ENCODE measurements around the gene MAD1L1.

Gene MAD1L1

DNA sequence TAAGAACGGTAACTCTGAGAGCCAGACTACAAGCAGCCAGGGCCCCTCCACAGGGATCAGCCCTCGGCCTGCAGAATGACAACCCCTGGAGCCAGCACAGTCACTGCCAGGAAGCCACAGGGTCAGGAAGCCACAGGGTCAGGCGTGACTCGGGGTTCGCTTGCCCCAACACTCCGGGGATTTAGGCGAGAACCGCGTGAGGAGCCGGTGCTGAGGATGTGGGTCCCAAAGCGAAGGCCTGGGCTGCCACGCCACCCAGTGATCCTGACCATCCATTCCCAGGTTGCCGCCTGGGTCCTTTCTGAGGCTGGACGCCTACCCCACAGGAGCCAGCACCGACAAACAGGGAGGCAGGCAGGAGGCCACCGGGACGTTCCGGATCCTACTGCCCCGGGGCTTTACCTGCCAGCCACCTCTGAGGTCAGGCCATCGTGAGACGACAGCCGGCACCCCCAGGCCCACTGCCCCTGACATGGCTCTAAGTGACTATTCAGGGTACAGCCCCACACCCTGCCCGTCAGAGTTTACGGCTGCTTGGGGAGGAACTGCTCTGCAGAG lies 334.0 kb downstream of the MAD1L1 start:
- DNase-seq, result no peak

DNA sequence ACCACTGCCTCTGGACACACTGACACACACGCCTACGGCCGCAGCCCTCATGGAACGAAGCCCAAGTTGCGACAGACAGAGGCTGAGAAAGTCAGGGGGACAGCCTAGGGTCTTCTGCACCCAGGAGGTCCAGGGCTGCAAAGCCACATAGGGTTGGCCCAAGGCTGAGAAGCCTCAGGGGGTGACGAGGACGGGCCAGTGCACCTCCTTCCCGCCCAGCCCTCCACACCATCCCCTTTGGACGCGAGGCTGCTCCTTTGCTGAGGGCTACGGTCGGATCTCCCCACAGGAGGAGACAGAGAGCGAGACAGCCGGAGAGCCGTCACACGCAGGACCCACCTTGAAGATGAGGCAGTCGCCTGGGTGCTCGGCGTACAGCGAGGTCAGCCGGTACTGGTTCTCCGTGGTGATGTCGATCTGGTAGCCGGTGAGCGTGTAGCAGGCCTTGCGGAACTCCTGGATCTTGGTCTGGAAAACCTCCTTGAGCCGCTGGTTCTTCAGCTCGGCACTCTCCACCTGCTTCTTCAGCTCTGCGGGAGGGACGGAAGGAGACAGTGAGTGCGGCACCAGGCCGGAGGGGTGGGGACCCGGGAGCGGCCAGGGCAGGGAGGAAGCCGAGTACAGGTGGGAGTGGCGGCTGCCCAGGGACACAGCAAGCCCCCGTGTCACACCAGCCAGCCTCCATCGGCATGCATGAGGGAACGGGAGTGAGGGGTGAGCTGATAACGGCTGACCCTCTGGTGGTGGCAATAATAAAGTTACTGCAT lies 334.7 kb downstream of the MAD1L1 start:
- DNase-seq, result no peak

DNA sequence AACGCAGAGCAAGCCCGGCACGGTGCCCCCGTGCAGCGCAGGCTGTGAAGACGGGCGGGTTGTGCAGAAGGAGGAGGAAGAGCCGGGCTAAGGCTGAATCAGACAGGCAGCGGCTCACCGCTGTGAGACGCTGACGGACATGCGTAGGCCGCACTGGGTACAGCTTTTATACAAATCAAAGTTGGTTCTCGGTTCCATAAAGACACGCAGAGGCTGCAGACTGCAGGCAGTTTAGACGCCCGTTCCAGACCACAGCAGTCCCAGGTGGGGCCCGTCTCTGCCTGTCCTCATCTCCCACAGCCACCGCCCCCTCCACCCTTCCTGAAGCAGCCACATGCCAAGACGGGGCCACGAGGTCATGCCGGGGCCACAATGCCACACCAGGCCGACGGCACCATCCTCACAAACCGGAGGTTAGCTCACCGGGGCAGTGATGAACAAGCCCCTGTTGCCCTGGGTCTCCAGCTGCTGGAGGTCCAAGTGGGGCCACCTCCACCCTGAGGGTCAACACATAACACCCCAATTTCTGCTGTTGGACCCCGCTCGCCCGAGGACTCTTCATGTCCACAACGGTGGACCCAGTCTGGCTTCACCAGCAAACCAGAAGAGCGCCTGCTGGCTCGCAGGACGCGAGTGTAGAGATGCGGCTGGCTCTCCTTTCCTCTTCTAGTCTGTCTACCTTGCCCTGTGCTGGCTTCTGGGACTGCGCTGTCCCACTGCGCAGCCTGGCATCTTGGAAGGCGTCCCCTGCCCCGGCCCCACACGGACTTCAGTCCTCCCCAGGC lies 335.5 kb downstream of the MAD1L1 start:
- DNase-seq, result no peak

DNA sequence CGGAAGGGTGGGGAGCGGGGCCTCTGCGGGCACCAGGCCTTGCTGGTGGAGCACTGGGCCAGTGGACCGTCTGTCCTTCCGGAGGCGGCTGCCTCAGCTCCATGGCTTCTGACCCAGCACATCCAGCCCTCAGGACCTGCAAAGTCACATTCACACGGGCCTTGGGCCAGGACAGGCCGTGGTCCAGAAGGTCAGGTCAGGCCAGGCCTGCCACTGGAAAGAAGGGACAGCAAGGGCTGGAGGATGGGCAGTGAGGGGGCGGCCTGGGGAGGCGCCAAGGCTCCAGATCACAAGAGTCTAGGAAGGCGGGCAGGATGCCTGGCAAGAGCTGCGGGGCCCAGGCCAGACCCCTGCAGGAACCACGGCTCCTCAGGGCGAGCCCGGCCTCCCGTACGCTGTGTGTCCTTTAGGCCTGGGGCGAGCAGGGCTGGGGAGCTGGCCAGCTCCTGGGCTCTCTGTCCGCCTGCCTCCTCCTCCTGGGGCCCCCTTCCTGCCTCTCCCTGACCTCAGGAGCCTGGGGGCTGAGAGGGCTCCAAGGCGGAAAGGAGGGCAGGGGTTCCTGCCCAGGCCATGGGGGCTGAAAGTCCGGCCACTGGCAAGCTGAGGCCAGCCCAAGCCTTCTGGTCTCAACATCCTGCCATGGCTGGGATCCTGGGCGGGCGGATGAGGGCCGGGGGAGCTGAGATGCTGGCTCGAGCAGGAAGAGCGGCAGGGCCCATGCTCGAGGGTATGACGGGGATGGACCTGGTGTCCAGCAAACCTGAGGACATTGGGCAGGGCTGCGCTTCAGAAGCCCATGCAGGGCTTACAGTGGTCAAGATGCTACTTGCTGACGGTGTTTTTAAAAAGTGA lies 336.9 kb downstream of the MAD1L1 start:
- no peak for DNase-seq

DNA sequence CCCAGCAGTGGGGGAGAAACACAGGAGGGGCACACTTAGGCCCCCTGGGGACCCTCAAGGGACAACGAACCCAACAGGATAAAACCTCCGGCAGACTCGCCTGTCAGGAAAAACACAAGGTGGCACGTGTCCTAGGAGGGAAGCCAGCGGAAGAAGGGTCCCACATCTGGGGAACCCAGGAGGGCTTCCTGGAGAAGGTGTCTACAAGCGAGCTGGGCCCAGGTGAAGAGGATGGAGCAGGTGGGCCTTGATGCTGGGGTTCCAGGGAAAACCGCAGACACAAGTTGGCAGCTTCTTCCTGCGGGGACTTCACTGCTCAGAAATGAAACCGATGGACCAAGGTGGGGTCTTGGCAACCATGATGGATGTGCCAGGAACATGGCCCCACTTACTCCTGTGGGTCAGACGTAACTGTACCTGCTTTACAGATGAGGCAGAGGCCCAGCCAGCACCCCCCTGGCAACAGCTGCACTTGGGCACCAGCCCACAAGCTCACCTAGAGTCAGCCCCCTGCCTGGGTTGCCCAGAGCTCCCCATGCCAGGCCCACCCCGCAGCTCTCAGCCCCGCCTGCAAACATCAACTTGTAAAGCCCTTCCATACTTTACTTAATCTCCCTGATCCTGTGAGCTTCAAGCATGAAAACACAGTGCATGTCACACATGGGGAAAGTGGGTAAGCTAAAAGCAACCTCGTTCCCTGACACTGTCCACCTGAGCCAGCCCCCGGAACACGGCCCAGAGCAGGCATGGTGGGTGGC lies 337.7 kb downstream of the MAD1L1 start:
- no peak for DNase-seq

DNA sequence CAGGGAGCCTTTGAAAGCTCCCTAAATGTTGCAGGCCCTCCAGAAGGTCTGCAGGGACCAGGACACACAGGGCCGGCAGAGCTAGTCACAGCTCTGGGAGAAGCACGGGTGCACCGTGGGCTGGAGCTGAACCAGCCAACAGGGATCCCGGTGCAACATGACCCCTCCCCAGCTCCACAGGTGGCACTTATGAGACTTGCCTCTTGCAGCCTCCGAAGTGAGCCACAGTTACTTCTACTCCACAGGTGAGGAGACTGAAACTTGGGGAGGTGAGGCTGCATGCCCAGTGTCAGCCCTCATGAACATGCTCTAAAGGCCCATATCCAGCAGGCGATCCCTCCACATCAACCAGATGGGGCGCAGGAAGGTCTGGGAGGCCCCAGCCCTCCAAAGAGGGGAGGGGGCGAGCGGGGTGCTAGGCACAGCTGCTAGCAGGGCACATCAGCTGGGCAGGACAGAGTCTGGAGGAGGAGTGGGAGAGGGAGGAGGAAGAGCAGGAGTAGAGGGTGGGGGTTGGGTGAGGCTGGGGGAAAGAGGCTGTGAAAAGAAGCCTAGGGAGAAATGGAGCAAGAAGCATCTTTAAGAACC lies 338.3 kb downstream of the MAD1L1 start:
- DNase-seq, result no peak

DNA sequence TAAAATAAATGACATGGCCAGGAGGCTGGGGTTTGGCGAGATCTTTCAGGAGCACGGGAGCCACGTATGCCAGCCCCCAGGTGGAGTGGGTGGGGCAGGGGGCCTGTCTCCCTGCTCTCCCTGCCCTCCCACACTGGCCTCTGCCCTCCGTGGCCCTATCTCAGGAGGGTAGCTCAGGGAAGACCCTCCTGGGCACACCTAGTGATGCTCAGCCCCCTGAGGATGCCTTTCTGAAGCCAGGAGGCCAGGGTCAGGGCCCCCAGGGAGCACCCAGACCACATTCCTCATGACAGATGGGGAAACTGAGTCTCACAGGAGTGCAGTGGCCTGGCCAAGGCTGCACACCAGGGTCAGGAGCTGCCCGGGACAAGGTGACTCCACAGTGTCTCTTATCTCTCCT lies 339.3 kb downstream of the MAD1L1 start:
- DNase-seq, result no peak

DNA sequence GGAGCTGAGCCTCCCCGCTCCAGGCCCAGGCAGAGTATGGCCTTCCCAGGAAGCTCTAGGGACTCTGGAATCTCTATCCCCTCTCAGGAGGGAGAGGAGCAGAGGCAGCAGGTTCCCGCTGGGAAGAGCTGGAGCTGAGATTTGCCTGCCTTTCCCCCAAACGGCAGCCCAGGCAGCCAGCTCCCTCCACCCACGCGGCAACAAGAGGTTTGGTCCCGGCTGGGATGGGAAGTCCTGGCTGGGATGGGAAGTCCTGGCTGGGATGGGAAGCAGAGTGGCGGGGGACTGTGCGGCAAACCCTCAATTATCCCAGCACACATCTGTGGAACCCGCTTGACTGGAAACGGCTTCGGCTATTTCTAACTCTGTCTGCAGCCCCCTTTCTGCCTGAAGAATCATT lies 339.7 kb downstream of the MAD1L1 start:
- no peak for DNase-seq

DNA sequence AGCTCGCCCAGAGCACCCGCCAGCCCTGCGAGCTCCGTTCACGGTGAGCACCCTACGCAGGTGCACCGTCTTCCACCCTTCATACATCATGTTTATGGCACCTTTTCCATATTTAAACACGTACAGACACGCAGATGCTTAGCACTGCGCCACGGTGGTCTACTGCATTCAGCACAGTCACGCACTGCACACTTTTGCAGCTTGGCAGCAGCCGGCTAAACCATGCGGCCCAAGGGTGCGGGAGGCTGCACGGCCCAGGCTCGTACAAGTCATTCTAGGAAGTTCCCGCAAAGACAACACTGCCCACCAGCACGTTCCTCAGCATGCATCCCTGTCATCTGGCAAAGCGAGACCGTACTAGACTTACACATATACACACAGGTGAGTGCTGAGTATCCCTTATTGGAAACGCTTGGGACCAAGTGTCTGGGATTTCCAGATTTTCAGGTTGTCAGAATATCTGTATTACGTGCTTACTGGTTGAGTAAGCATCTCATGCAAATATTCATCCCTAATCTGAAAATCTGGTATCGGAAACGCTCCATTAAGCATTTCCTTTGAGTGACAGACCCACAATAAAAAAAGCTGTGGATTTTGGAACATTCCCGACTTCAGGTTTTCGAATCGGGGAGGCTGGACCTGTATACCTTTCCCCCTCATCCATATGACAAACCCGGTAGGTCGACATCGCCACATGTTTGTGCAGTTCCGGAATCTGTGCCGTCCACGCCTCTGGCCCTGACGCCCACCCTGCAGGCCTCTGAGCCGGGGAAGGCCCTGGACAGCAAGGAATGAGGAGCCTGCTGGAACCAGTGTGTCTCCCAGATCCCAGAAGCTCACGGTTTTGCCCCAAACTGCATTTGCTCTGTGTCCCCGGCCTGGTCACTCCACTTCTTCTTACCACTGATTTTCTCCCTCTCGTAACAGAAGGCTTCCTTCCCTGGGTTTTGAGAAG lies 340.5 kb downstream of the MAD1L1 start:
- no peak for DNase-seq

DNA sequence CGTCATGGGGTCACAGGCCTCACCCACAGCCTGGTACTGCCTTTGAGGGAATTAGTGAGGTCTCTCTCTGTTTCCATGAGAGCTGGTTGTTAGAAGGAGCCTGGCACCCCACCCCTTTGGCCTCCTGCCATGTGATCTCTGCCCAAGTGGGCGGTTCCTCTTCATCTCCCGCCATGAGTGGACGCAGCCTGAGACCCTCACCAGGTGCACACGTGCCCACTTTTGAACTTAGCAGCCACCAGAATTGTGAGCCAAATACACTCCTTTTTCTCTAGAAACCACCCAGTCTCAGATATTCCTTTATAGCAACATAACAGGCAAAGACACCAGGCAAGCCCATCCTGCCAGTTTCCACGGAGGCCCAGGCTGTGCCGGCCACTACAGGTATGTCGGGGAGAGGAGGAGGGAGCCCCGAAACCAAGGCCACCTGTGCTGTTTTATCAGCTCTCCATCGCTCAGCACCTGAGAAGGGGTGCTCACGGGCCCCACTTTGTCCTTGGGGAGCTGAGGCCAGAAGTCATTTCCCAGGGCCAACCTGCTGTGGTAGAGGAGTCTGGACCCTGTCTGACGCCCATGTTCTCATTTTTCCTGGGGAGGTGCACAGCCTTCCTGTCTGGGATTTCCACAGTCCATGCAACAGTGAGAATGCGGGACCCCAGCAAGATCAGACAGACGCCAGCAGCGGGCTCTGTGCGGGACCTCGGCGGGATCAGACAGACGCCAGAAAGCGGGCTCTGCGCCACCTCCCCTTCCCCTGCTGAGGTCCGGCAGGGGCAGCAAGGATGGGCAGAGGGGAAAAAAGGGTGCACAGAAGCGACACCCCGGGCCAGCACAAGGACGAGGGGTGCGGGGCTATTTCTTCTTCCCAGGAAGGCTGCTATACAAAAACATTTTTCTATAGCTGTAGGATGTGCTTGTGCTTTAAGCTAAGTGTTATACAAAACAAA lies 342.2 kb downstream of the MAD1L1 start:
- DNase-seq, result no peak

DNA sequence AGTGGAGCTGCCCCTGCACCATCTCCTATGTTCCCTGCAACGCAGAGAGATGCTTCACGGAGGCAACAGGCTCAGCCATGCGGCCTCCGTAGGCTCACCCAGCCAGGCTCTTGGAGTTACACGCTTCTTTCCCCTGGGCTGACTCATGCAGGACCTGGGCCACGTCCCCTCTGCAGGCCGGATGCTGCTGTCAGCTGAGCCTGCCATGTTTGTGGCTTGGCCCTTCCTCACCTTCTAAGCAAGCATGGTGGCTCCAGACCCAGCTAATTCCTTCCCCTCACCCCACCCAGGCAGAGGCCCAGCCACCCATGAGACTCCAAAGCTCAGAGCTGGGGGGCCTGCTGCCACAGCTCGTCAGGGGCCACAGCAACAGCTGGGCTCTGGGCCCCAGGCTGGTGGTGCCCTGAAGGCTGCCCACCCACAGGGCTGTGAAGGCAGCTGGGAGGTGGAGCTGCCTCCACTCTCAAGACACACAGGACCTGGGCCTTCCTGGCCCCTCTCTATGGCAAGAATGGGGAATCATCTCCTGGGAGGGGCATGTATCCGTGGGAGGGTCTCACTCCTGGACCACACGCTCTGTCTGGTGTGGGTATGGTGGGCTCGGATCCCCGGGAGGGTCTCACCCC lies 343.1 kb downstream of the MAD1L1 start:
- no peak for DNase-seq

DNA sequence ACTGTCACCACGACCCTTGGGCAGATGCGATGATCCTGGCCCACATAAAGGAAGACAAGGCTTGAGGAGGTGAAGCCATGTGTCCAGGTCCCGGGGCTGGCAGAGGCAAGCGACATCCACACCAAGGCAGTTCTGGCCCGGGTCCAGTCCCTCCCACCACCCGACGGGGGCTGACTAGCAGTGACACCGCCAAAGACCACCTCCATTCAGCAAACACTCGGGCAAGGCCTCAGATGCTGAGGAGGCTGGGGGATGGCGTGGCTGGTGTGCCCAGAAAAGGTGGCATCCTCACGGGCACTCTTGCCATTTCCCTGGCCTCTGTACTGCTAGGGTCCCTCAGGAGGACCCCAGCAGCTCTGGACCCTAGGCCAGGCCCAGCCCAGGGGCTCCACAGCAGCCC lies 343.7 kb downstream of the MAD1L1 start:
- no peak for DNase-seq

DNA sequence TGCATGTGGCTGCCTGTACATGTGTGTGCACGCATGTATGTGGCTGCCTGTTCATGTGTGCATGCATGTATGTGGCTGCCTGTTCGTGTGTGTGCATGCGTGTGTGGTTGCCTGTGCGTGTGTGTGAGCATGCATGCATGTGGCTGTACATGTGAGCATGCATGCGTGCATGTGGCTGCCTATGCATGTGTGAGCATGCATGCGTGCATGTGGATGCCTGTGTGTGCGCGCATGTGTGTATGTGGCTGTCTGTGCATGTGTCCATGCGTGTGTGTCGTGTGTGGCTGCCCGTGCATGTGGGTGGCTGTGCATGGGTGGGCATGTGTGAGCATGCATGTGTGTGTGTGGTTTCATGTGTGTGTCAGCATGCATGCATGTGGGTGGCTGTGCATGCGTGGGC lies 344.3 kb downstream of the MAD1L1 start:
- DNase-seq, result no peak

DNA sequence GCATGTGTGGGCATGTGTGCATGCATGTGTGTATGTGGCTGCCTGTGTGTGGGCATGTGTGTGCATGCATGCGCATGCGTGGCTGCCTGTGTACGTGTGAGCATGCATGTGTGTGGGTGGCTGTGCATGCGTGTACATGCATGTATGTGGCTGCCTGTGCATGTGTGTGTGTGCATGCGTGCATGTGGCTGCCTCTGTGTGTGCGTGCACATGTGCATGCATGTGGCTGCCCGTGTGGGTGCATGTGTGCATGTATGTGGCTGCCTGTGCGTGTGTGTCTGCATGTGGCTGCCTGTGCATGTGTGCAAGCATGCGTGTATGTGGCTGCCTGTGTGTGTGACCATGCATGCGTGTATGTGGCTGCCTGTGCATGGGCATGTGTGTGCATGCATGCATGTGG lies 345.5 kb downstream of the MAD1L1 start:
- DNase-seq, result no peak

DNA sequence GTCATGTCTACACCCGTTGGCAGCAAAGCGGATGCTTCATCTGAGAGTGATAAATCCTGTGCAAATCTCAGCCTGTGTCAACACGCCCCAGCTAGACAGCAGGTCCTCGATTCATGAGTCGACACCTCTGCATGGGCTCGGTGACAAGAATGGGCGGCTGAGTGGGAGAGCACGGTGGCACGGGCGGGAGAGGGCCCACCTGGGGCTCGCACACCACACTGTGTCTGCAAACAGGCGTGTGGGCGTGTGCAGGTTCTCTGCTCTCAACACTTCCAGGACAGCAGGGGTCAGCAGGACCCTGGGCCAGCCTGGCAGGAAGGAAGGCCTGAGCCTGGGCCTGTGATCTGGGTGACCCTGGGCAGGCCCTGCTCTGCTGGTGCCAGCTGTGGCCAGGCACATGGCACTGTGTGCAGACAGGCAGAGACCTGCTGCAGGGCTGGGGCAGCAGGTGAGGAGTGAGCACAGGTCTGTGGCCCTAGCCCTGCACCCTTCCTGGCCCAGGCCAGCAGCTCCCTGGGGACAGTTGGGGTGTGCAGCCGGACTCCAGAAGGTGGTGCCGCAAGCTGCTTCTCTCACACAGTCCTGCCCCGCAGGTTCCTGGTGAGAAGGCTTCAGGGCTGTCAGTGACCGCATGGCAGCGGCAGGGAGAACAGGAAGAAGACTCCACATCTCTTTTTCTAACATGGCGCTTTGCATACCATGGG lies 346.2 kb downstream of the MAD1L1 start:
- no peak for DNase-seq

DNA sequence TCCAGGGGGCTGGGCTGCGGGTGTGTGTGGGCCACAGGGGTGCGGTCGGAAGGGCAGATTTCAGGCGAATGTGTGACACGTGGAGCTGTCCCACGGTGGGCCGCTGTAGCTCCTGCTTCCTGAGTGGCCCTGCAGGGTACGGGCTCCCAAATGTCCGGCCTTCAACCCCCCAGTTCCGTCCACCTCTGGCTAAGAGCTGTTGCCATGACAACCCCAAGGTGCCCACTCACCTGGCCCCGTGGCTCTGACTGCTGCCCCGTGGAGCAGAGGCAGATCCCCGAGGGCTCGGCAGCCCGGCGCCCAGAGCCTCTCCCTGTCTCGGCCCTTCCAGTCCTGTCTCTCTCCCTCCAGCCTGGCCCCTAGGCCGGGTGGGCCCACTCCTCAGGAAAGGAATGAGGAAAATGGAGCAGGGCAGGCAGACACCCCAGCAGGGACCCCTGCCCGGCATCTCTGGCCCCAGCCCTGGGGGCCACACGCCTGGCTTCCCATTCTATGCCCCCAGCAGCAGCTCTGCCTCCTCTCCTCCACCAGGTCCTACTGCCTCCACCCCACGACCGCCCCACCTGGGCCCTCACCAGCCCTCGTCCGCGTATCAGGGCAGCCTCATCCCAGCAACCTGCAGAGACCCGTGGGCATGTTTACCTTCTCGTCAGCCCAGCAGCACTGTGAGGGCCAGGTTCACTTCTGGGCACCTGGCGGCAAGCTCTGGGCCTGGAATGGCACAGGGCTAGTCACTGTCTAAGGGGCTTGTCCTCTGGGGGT lies 347.1 kb downstream of the MAD1L1 start:
- no peak for DNase-seq

DNA sequence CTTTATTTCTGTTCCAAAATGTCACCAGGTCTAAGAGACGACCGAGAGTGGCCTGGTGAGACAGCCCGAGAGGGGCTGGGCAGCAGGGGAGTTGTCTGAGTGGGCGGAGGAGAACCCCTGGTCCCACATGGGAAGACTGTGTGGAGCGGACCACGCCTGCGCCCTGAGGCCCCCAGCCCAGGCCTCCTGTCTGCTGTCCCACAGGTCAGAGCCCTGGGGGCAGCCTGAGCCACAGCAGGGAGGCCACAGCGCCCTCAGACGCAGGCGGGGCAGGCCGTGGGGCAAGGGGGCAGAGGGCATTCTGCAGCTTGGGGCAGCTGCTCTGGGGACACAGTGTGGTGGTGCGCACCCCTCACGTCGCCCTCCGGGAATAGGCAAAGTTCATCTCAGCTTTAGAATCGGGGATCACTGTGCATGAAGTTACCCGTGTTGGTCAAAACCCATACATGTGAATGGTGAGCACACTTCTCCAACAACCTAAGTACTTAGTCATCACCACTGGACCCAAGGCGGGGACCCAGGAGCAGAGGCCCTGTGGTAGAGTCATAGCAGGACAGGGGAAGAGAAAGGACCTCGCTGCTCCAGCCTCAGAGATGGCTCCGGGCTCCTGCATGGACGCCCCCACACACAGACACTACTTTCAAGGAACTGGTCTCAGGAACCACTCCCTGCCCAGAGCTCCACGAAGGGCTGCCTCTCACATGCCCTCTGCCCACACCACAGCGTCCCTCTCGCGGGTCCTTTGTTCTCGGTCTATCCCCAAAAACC lies 348.0 kb downstream of the MAD1L1 start:
- no peak for DNase-seq

Data from activated CD4-positive, alpha-beta T cell treated with anti-CD3 and anti-CD28 coated beads, Interleukin-10, Interleukin-2, amounts not matched to agents 100 ng/mL and 50 ng/mL, durations not matched to agents 16 hours and 8 hours (primary cell).